Trophoblast cell (in vitro differentiated cells and primary cell): ENCODE measurements around the gene LRP1B.

ENCODE experiments used
- DNase-seq, 2 donors: peaks; one replicate each; pipeline ENCODE4 v3.0.0-alpha.2; 2016
- H2AFZ ChIP-seq: 2 replicates; pipeline ENCODE4 v1.6.1; 2013; ENCODE audit warnings: low read length, moderate library complexity, mild to moderate bottlenecking; ENCODE audit not compliant: insufficient read depth, poor library complexity
- H2AK5ac ChIP-seq: 2 replicates; pipeline ENCODE4 v1.6.1; 2013; ENCODE audit warnings: mild to moderate bottlenecking, low read length
- H2BK120ac ChIP-seq: 2 replicates; pipeline ENCODE4 v1.6.1; 2013; ENCODE audit warnings: low read length, mild to moderate bottlenecking, moderate library complexity; ENCODE audit not compliant: insufficient read depth, poor library complexity
- H2BK12ac ChIP-seq: 2 replicates; pipeline ENCODE4 v1.6.1; 2013; ENCODE audit warnings: mild to moderate bottlenecking, low read length, moderate library complexity
- H2BK5ac ChIP-seq: 2 replicates; pipeline ENCODE4 v1.6.1; 2013; ENCODE audit warnings: low read length, low read depth, moderate library complexity, mild to moderate bottlenecking; ENCODE audit not compliant: poor library complexity
- H3K14ac ChIP-seq: 2 replicates; pipeline ENCODE4 v1.6.1; 2013; ENCODE audit warnings: mild to moderate bottlenecking, low read length
- H3K18ac ChIP-seq: 2 replicates; pipeline ENCODE4 v1.6.1; 2013; ENCODE audit warnings: mild to moderate bottlenecking, low read length
- H3K23ac ChIP-seq: 2 replicates; pipeline ENCODE4 v1.6.1; 2013; ENCODE audit warnings: low read length
- H3K27ac ChIP-seq: 2 replicates; pipeline ENCODE4 v1.5.1; 2013; ENCODE audit warnings: low read depth, mild to moderate bottlenecking, inconsistent platforms, low read length, moderate library complexity
- H3K27me3 ChIP-seq: 2 replicates; pipeline ENCODE4 v1.6.1; 2013; ENCODE audit warnings: inconsistent platforms, mild to moderate bottlenecking, low read length, moderate library complexity; ENCODE audit not compliant: insufficient read depth
- H3K36me3 ChIP-seq, 2 experiments: 1 replicate in 1 of 2; 2 replicates in 1 of 2; pipeline ENCODE4 v1.6.1; 2013; ENCODE audit warnings: low read length in 2 of 2, mild to moderate bottlenecking in 2 of 2, moderate library complexity in 1 of 2; ENCODE audit not compliant: insufficient read depth in 2 of 2, control insufficient read depth in 1 of 2
- H3K4ac ChIP-seq: 2 replicates; pipeline ENCODE4 v1.6.1; 2013; ENCODE audit warnings: low read depth, mild to moderate bottlenecking, low read length, moderate library complexity
- H3K4me1 ChIP-seq, 2 experiments: 1 replicate in 1 of 2; 2 replicates in 1 of 2; pipeline ENCODE4 v1.6.1; 2013; ENCODE audit warnings: low read length in 2 of 2, mild to moderate bottlenecking in 2 of 2, moderate library complexity in 1 of 2; ENCODE audit not compliant: insufficient read depth in 2 of 2, control insufficient read depth in 1 of 2
- H3K4me2 ChIP-seq: 2 replicates; pipeline ENCODE4 v1.6.1; 2013; ENCODE audit warnings: inconsistent platforms, mild to moderate bottlenecking, low read length, moderate library complexity
- H3K4me3 ChIP-seq: 2 replicates; pipeline ENCODE4 v1.5.1; 2013; ENCODE audit warnings: mild to moderate bottlenecking, low read depth, low read length, inconsistent platforms
- H3K79me1 ChIP-seq: one replicate; pipeline ENCODE4 v1.6.1; 2013; ENCODE audit warnings: low read length
- H3K79me2 ChIP-seq: 2 replicates; pipeline ENCODE4 v1.6.1; 2013; ENCODE audit warnings: low read length, mild to moderate bottlenecking; ENCODE audit not compliant: control insufficient read depth, insufficient read depth, poor library complexity
- H3K9ac ChIP-seq: 2 replicates; pipeline ENCODE4 v1.6.1; 2013; ENCODE audit warnings: mild to moderate bottlenecking, low read length
- H3K9me3 ChIP-seq: 2 replicates; pipeline ENCODE4 v1.6.1; 2013; ENCODE audit warnings: low read depth, mild to moderate bottlenecking, control low read depth, inconsistent platforms, low read length; ENCODE audit not compliant: insufficient read depth
- H4K12ac ChIP-seq: 2 replicates; pipeline ENCODE4 v1.6.1; 2013; ENCODE audit warnings: low read depth, mild to moderate bottlenecking, low read length, moderate library complexity
- H4K8ac ChIP-seq: 2 replicates; pipeline ENCODE4 v1.6.1; 2013; ENCODE audit warnings: low read depth, mild to moderate bottlenecking, low read length, moderate library complexity
- H4K91ac ChIP-seq: one replicate; pipeline ENCODE4 v1.6.1; 2013; ENCODE audit warnings: low read depth, mild to moderate bottlenecking, low read length, moderate library complexity
- WGBS: extraction: QIAGEN DNeasy Blood & Tissue Kit; methylation state at CpG from one replicate; pipeline ENCODE4 v1.1.7; 2013; ENCODE audit warnings: missing lambda C conversion rate; ENCODE audit not compliant: insufficient read length, insufficient coverage; ENCODE audit errors: extremely low coverage; 5-methylcytosine and 5-hydroxymethylcytosine counted together

The LRP1B gene

GRCh38 chr2:140362361-140362760 lies 1768.5 kb downstream of the LRP1B start:
- no CpG with 5 or more reads among the region's 1 CpG for WGBS
- Histone ChIP-seq H3K79me2 (no peaks in the 10 kb centered on the region), H2AK5ac (no peak overlapping the region), H2BK12ac (no peak overlapping the region), H3K14ac (no peak overlapping the region), H3K9me3 (no peaks in the 10 kb centered on the region), H4K91ac (no peak overlapping the region), H3K4me2 (no peak overlapping the region), H3K36me3 (no peaks in the 10 kb centered on the region), H3K27ac (no peak overlapping the region), H2BK120ac (no peak overlapping the region), H3K18ac (no peak overlapping the region), H2AFZ (no peak overlapping the region), H3K4ac (no peak overlapping the region), H4K12ac (no peak overlapping the region), H3K79me1 (no peaks in the 10 kb centered on the region), H4K8ac (no peak overlapping the region), H2BK5ac (peak overlapping the region; percentile 49), H3K27me3 (no peaks in the 10 kb centered on the region), H3K4me1 (no peaks in the 10 kb centered on the region), H3K9ac (no peak overlapping the region), H3K4me3 (no peak overlapping the region), H3K23ac (no peak overlapping the region)
- no peak for DNase-seq

- H3K9me3 ChIP-seq, result no peaks in the 10 kb centered on the region
- H2AK5ac ChIP-seq, result no peak overlapping the region
- no peaks in the 10 kb centered on the region for H3K27me3 ChIP-seq
- WGBS, result no CpG with 5 or more reads among the region's 2 CpGs
- H3K79me2 ChIP-seq, result no peaks in the 10 kb centered on the region
- H3K4me3 ChIP-seq, result no peak overlapping the region
- no peaks in the 10 kb centered on the region for H3K79me1 ChIP-seq
- no peak overlapping the region for H3K14ac ChIP-seq
- H3K23ac ChIP-seq, result no peak overlapping the region
- H4K91ac ChIP-seq, result no peak overlapping the region
- no peak overlapping the region for H3K4me2 ChIP-seq
- no peaks in the 10 kb centered on the region for H3K36me3 ChIP-seq
- H3K4me1 ChIP-seq, result no peaks in the 10 kb centered on the region
- H3K9ac ChIP-seq, result no peak overlapping the region
- H3K4ac ChIP-seq, result no peak overlapping the region
- no peak overlapping the region for H4K8ac ChIP-seq
- H2BK12ac ChIP-seq, result no peak overlapping the region
- H2BK5ac ChIP-seq, result no peak overlapping the region
- no peak overlapping the region for H2BK120ac ChIP-seq
- H2AFZ ChIP-seq, result no peak overlapping the region
- no peak for DNase-seq
- peak overlapping the region; percentile 69 for H3K27ac ChIP-seq
- no peak overlapping the region for H4K12ac ChIP-seq
- no peak overlapping the region for H3K18ac ChIP-seq
Observed at GRCh38 chr2:140359056-140359771, 1771.6 kb downstream of the LRP1B start.

GRCh38 chr2:140356697-140357096 lies 1774.1 kb downstream of the LRP1B start:
- no peak overlapping the region for H3K27ac ChIP-seq

GRCh38 chr2:140355511-140356090 lies 1775.2 kb downstream of the LRP1B start:
- Histone ChIP-seq H3K14ac (no peak overlapping the region), H4K12ac (no peak overlapping the region), H3K4ac (no peak overlapping the region), H3K23ac (no peak overlapping the region), H3K18ac (no peak overlapping the region), H2BK120ac (no peak overlapping the region), H3K9me3 (no peaks in the 10 kb centered on the region), H4K91ac (no peak overlapping the region), H3K27ac (no peak overlapping the region), H2BK5ac (no peak overlapping the region), H3K79me2 (no peaks in the 10 kb centered on the region), H4K8ac (no peak overlapping the region), H3K9ac (no peak overlapping the region), H2BK12ac (no peak overlapping the region), H3K4me1 (no peaks in the 10 kb centered on the region), H2AFZ (no peak overlapping the region), H2AK5ac (no peak overlapping the region), H3K27me3 (no peaks in the 10 kb centered on the region), H3K4me3 (no peak overlapping the region), H3K36me3 (no peaks in the 10 kb centered on the region), H3K4me2 (no peak overlapping the region), H3K79me1 (no peaks in the 10 kb centered on the region)
- DNase-seq, result no peak
- no CpG with 5 or more reads among the region's 2 CpGs for WGBS

More at GRCh38 chr2:140356697-140357096, 1774.1 kb downstream of the LRP1B start:
- Histone ChIP-seq H2AFZ (no peak overlapping the region), H3K4me2 (no peak overlapping the region), H3K79me1 (no peaks in the 10 kb centered on the region), H3K36me3 (no peaks in the 10 kb centered on the region), H3K14ac (no peak overlapping the region), H3K4me1 (no peaks in the 10 kb centered on the region), H4K91ac (no peak overlapping the region), H3K23ac (no peak overlapping the region), H2BK12ac (no peak overlapping the region), H3K4ac (no peak overlapping the region), H2BK120ac (no peak overlapping the region), H3K79me2 (no peaks in the 10 kb centered on the region), H3K27me3 (no peaks in the 10 kb centered on the region), H4K8ac (no peak overlapping the region), H3K9ac (no peak overlapping the region), H3K4me3 (no peak overlapping the region), H3K9me3 (no peaks in the 10 kb centered on the region), H2AK5ac (no peak overlapping the region), H3K18ac (no peak overlapping the region), H4K12ac (no peak overlapping the region), H2BK5ac (no peak overlapping the region)
- WGBS, result no CpG with 5 or more reads among the region's 1 CpG
- DNase-seq, result no peak
